ENCODE results near the gene CFAP46. TPM values are rescaled to one million over a fixed set of nuclear protein-coding genes. Genes with fewer than 3 reads are reported as not detected.

CFAP46 gene
- total and polyA plus RNA-seq, 2 experiments from 2014 or later: 3.1 to 5.4 TPM

DNA sequence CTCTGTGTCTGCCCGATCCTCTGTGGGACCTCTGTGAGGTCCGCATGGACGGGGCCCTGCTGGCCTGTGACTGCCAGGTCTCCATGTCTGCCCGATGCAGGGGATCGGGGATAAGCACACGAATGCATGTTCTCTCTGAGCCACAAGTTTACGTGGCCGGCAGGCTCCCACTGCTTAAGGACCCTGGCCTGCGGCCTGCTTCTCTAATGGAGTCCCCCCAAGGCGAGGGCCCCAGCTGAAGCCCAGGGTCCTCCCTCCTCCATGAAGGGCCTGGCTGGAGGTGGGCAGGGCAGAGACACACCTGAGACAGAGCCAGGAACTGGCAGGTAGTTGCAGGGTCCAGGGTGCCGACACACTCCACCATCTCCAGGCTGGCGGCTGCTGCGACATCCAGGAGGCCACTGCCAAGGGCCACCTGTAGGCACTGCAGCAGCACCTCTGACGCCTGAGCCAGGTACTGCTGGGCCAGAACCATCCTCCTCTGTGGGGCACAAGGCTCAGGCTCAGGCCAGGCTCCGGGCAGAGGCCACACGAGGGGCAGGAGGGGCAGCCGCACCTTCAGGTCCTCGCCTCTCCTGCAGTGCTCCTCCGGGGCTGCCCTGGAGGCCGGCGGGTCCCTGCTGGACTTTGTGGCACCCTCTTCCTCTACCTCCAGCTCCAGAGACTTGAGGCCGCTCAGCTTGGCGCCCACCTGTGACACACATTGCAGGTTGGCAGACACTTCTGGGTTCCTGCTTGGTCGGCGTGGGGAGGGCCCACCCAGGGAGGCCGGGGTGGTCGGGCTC lies 95.5 kb downstream of the CFAP46 start:
- H3K4me2 ChIP-seq: no peak overlapping the region
- H3K79me2 ChIP-seq (replicated peaks; ENCODE audit: insufficient read depth): no peaks in the 10 kb centered on the region
- H3K27me3 ChIP-seq (ENCODE audit: insufficient read depth): no peaks in the 10 kb centered on the region
- H3K9me2 ChIP-seq (ENCODE audit: insufficient read depth): no peaks in the 10 kb centered on the region
- Mint-ChIP-seq H3K4me3 (no peak overlapping the region), H3K36me3 (ENCODE audit: low read depth) (peaks cover 11% of the 10 kb centered on the region; the same call in 2 of the 3 replicates), H3K27me3 (ENCODE audit: insufficient read depth, low read depth, poor library complexity) (peaks cover 2% of the 10 kb centered on the region), H3K9me3 (peaks cover 23% of the 10 kb centered on the region), H3K27ac (no peak overlapping the region), H3K4me1 (peaks cover 8% of the 10 kb centered on the region; the same call in 2 of the 3 replicates)
- H3K4me3 ChIP-seq: no peak overlapping the region
- no peaks in the 10 kb centered on the region for H4K20me1 ChIP-seq (replicated peaks; ENCODE audit: insufficient read depth)
- no peak for TF ChIP-seq NANOG (IDR thresholded peaks at IDR 0.05; ENCODE audit: borderline replicate concordance)
- no peak for TF ChIP-seq STAT1 (IDR thresholded peaks at IDR 0.05; ENCODE audit: unreplicated experiment)
- no peak for TF ChIP-seq EZH2phosphoT487 (IDR thresholded peaks at IDR 0.05; ENCODE audit: unreplicated experiment)
- TF ChIP-seq, protein P1, sequence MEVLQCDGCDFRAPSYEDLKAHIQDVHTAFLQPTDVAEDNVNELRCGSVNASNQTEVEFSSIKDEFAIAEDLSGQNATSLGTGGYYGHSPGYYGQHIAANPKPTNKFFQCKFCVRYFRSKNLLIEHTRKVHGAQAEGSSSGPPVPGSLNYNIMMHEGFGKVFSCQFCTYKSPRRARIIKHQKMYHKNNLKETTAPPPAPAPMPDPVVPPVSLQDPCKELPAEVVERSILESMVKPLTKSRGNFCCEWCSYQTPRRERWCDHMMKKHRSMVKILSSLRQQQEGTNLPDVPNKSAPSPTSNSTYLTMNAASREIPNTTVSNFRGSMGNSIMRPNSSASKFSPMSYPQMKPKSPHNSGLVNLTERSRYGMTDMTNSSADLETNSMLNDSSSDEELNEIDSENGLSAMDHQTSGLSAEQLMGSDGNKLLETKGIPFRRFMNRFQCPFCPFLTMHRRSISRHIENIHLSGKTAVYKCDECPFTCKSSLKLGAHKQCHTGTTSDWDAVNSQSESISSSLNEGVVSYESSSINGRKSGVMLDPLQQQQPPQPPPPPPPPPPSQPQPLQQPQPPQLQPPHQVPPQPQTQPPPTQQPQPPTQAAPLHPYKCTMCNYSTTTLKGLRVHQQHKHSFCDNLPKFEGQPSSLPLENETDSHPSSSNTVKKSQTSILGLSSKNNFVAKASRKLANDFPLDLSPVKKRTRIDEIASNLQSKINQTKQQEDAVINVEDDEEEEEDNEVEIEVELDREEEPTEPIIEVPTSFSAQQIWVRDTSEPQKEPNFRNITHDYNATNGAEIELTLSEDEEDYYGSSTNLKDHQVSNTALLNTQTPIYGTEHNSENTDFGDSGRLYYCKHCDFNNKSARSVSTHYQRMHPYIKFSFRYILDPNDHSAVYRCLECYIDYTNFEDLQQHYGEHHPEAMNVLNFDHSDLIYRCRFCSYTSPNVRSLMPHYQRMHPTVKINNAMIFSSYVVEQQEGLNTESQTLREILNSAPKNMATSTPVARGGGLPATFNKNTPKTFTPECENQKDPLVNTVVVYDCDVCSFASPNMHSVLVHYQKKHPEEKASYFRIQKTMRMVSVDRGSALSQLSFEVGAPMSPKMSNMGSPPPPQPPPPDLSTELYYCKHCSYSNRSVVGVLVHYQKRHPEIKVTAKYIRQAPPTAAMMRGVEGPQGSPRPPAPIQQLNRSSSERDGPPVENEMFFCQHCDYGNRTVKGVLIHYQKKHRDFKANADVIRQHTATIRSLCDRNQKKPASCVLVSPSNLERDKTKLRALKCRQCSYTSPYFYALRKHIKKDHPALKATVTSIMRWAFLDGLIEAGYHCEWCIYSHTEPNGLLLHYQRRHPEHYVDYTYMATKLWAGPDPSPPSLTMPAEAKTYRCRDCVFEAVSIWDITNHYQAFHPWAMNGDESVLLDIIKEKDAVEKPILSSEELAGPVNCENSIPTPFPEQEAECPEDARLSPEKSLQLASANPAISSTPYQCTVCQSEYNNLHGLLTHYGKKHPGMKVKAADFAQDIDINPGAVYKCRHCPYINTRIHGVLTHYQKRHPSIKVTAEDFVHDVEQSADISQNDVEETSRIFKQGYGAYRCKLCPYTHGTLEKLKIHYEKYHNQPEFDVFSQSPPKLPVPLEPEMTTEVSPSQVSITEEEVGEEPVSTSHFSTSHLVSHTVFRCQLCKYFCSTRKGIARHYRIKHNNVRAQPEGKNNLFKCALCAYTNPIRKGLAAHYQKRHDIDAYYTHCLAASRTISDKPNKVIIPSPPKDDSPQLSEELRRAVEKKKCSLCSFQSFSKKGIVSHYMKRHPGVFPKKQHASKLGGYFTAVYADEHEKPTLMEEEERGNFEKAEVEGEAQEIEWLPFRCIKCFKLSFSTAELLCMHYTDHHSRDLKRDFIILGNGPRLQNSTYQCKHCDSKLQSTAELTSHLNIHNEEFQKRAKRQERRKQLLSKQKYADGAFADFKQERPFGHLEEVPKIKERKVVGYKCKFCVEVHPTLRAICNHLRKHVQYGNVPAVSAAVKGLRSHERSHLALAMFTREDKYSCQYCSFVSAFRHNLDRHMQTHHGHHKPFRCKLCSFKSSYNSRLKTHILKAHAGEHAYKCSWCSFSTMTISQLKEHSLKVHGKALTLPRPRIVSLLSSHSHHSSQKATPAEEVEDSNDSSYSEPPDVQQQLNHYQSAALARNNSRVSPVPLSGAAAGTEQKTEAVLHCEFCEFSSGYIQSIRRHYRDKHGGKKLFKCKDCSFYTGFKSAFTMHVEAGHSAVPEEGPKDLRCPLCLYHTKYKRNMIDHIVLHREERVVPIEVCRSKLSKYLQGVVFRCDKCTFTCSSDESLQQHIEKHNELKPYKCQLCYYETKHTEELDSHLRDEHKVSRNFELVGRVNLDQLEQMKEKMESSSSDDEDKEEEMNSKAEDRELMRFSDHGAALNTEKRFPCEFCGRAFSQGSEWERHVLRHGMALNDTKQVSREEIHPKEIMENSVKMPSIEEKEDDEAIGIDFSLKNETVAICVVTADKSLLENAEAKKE (CRISPR knock-in tag; IDR thresholded peaks at IDR 0.05): no peak
- TF ChIP-seq, protein P2, sequence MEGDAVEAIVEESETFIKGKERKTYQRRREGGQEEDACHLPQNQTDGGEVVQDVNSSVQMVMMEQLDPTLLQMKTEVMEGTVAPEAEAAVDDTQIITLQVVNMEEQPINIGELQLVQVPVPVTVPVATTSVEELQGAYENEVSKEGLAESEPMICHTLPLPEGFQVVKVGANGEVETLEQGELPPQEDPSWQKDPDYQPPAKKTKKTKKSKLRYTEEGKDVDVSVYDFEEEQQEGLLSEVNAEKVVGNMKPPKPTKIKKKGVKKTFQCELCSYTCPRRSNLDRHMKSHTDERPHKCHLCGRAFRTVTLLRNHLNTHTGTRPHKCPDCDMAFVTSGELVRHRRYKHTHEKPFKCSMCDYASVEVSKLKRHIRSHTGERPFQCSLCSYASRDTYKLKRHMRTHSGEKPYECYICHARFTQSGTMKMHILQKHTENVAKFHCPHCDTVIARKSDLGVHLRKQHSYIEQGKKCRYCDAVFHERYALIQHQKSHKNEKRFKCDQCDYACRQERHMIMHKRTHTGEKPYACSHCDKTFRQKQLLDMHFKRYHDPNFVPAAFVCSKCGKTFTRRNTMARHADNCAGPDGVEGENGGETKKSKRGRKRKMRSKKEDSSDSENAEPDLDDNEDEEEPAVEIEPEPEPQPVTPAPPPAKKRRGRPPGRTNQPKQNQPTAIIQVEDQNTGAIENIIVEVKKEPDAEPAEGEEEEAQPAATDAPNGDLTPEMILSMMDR (conservative IDR thresholded peaks at IDR 0.05; ENCODE audit: low read depth in 2 of 2): no peak
- no peak for TF ChIP-seq JUNB (IDR thresholded peaks at IDR 0.05; ENCODE audit: unreplicated experiment)
- TF ChIP-seq, protein P3, sequence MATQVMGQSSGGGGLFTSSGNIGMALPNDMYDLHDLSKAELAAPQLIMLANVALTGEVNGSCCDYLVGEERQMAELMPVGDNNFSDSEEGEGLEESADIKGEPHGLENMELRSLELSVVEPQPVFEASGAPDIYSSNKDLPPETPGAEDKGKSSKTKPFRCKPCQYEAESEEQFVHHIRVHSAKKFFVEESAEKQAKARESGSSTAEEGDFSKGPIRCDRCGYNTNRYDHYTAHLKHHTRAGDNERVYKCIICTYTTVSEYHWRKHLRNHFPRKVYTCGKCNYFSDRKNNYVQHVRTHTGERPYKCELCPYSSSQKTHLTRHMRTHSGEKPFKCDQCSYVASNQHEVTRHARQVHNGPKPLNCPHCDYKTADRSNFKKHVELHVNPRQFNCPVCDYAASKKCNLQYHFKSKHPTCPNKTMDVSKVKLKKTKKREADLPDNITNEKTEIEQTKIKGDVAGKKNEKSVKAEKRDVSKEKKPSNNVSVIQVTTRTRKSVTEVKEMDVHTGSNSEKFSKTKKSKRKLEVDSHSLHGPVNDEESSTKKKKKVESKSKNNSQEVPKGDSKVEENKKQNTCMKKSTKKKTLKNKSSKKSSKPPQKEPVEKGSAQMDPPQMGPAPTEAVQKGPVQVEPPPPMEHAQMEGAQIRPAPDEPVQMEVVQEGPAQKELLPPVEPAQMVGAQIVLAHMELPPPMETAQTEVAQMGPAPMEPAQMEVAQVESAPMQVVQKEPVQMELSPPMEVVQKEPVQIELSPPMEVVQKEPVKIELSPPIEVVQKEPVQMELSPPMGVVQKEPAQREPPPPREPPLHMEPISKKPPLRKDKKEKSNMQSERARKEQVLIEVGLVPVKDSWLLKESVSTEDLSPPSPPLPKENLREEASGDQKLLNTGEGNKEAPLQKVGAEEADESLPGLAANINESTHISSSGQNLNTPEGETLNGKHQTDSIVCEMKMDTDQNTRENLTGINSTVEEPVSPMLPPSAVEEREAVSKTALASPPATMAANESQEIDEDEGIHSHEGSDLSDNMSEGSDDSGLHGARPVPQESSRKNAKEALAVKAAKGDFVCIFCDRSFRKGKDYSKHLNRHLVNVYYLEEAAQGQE (IDR thresholded peaks at IDR 0.05; ENCODE audit: unreplicated experiment): no peak
- TF ChIP-seq, protein P4, sequence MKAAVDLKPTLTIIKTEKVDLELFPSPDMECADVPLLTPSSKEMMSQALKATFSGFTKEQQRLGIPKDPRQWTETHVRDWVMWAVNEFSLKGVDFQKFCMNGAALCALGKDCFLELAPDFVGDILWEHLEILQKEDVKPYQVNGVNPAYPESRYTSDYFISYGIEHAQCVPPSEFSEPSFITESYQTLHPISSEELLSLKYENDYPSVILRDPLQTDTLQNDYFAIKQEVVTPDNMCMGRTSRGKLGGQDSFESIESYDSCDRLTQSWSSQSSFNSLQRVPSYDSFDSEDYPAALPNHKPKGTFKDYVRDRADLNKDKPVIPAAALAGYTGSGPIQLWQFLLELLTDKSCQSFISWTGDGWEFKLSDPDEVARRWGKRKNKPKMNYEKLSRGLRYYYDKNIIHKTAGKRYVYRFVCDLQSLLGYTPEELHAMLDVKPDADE (IDR thresholded peaks at IDR 0.05): no peak
- TF ChIP-seq EZH2 (IDR thresholded peaks at IDR 0.05; ENCODE audit: low read depth, unreplicated experiment): no peak
- TF ChIP-seq POLR2AphosphoS5 (IDR thresholded peaks at IDR 0.05; ENCODE audit: low read depth): no peak
- TF ChIP-seq ZNF331 (CRISPR knock-in tag; IDR thresholded peaks at IDR 0.05; ENCODE audit: low read depth): no peak
- TF ChIP-seq CREB1 (CRISPR knock-in tag; IDR thresholded peaks at IDR 0.05; ENCODE audit: low read depth): no peak
- DNase-seq (ENCODE audit: low spot score) (no peak), ATAC-seq (no peak)
- H3K36me3 ChIP-seq (ENCODE audit: insufficient read depth): no peaks in the 10 kb centered on the region
- no peak overlapping the region for H2AFZ ChIP-seq
- H3F3A ChIP-seq (replicated peaks; ENCODE audit: low read depth): no peaks in the 10 kb centered on the region
- H3K4me1 ChIP-seq (ENCODE audit: insufficient read depth): no peaks in the 10 kb centered on the region
- H3K27ac ChIP-seq (ENCODE audit: low read depth): no peak overlapping the region
